GM23338 (cell line): ENCODE results near the gene KRTAP9-2. TPM values are rescaled to one million over a fixed set of nuclear protein-coding genes. Genes with fewer than 3 reads are reported as not detected.

ENCODE experiments used
- ATAC-seq: fragments of 200-7000 bp; cut with Tn5 transposase; 3 replicates; pipeline ENCODE4 v1.9.1; 2020
- DNase-seq: peaks from one replicate; pipeline ENCODE4 v3.0.0-alpha.2; 2015; ENCODE audit warnings: low spot score
- H2AFZ ChIP-seq: fragments of 200-600 bp; sonication (generic); 2 replicates; pipeline ENCODE4 v1.8.0; 2016; ENCODE audit warnings: antibody characterized with exemption, mild to moderate bottlenecking, moderate library complexity
- H3F3A ChIP-seq: fragments of 200-600 bp; sonication (generic); replicated peaks from 2 replicates; pipeline ENCODE4 v1.8.0; 2017; ENCODE audit warnings: antibody characterized with exemption, mixed run types, low read depth
- H3K27ac ChIP-seq: fragments of 200-600 bp; sonication (generic); 2 replicates; pipeline ENCODE4 v1.6.1; 2016; ENCODE audit warnings: low read depth
- H3K27me3 ChIP-seq: fragments of 200-600 bp; sonication (generic); 2 replicates; pipeline ENCODE4 v1.8.0; 2016; ENCODE audit warnings: mild to moderate bottlenecking, mixed run types, moderate library complexity; ENCODE audit not compliant: insufficient read depth
- H3K36me3 ChIP-seq: fragments of 200-600 bp; sonication (generic); 2 replicates; pipeline ENCODE4 v1.8.0; 2016; ENCODE audit warnings: mild to moderate bottlenecking; ENCODE audit not compliant: insufficient read depth
- H3K4me1 ChIP-seq: fragments of 200-600 bp; sonication (generic); 2 replicates; pipeline ENCODE4 v1.8.0; 2016; ENCODE audit warnings: mild to moderate bottlenecking, moderate library complexity; ENCODE audit not compliant: insufficient read depth
- H3K4me2 ChIP-seq: fragments of 200-600 bp; sonication (generic); 2 replicates; pipeline ENCODE4 v1.7.1; 2017; ENCODE audit warnings: mixed run types
- H3K4me3 ChIP-seq: fragments of 200-600 bp; sonication (generic); 2 replicates; pipeline ENCODE4 v1.6.1; 2016; ENCODE audit warnings: mixed run types
- H3K79me2 ChIP-seq: fragments of 200-600 bp; sonication (generic); replicated peaks from 2 replicates; pipeline ENCODE4 v1.8.0; 2017; ENCODE audit warnings: mild to moderate bottlenecking; ENCODE audit not compliant: insufficient read depth
- H3K9me2 ChIP-seq: fragments of 200-600 bp; sonication (generic); 2 replicates; pipeline ENCODE4 v1.8.0; 2017; ENCODE audit not compliant: insufficient read depth
- H4K20me1 ChIP-seq: fragments of 200-600 bp; sonication (generic); replicated peaks from 2 replicates; pipeline ENCODE4 v1.8.0; 2017; ENCODE audit warnings: mild to moderate bottlenecking; ENCODE audit not compliant: insufficient read depth
- H3K27ac Mint-ChIP-seq: 2 replicates; pipeline ENCODE4 v1.8.0; 2020; ENCODE audit warnings: inconsistent platforms, mild to moderate bottlenecking, moderate library complexity, mixed read lengths
- H3K27me3 Mint-ChIP-seq: 3 replicates; pipeline ENCODE4 v1.8.0; 2022; ENCODE audit warnings: low read depth, mild to moderate bottlenecking, moderate library complexity, mixed read lengths, inconsistent platforms; ENCODE audit not compliant: insufficient read depth, poor library complexity
- H3K36me3 Mint-ChIP-seq: 3 replicates; pipeline ENCODE4 v1.8.0; 2021; ENCODE audit warnings: low read depth, mild to moderate bottlenecking, inconsistent platforms, moderate library complexity, mixed read lengths
- H3K4me1 Mint-ChIP-seq: 3 replicates; pipeline ENCODE4 v1.8.0; 2020; ENCODE audit warnings: mild to moderate bottlenecking, inconsistent platforms, mixed read lengths
- H3K4me3 Mint-ChIP-seq: 3 replicates; pipeline ENCODE4 v1.8.0; 2021; ENCODE audit warnings: moderate library complexity, mild to moderate bottlenecking, inconsistent platforms, mixed read lengths
- H3K9me3 Mint-ChIP-seq: 3 replicates; pipeline ENCODE4 v1.8.0; 2020; ENCODE audit warnings: moderate library complexity, mild to moderate bottlenecking, inconsistent platforms, mixed read lengths
- CREB1 ChIP-seq: fragments of 250-450 bp; sonication (Bioruptor Pico); IDR thresholded peaks from 2 replicates; pipeline ENCODE4 v1.5.0; 2020; ENCODE audit warnings: low read depth, mild to moderate bottlenecking, moderate library complexity
- EZH2phosphoT487 ChIP-seq: fragments of 200-600 bp; sonication (generic); IDR thresholded peaks from one replicate; pipeline ENCODE4 v1.8.1; 2018; ENCODE audit warnings: antibody characterized with exemption; ENCODE audit not compliant: unreplicated experiment
- JUNB ChIP-seq: IDR thresholded peaks from one replicate; pipeline ENCODE4 v1.6.1; 2016; ENCODE audit warnings: antibody characterized with exemption; ENCODE audit not compliant: unreplicated experiment
- NANOG ChIP-seq: IDR thresholded peaks from 2 replicates; pipeline ENCODE4 v1.6.1; 2016; ENCODE audit warnings: antibody characterized with exemption, borderline replicate concordance
- STAT1 ChIP-seq: IDR thresholded peaks from one replicate; pipeline ENCODE4 v1.6.1; 2016; ENCODE audit warnings: antibody characterized with exemption; ENCODE audit not compliant: unreplicated experiment
- ZNF114 ChIP-seq: fragments of 250-450 bp; sonication (Bioruptor Pico); IDR thresholded peaks from 2 replicates; pipeline ENCODE4 v1.5.0; 2020; ENCODE audit warnings: mild to moderate bottlenecking, moderate library complexity
- polyA plus RNA-seq: library from polyadenylated mRNA; unstranded; fragments of >200 nt; fragmentation: Nextera tagmentation; extraction: Ambion mirVana; gene quantifications from 2 replicates; pipeline ENCODE4 v1.2.1, GENCODE V29; 2016
- total RNA-seq: library from RNA; depleted of rRNA; stranded (reverse); fragments of >200 nt; shearing (Covaris generic); gene quantifications from 2 replicates; pipeline ENCODE4 v1.2.3, GENCODE V29; 2014
- TF ChIP-seq, protein P1 (sequence below): fragments of 250-450 bp; sonication (Bioruptor Pico); IDR thresholded peaks from 2 replicates; pipeline ENCODE4 v1.5.0; 2020; ENCODE audit warnings: mild to moderate bottlenecking, moderate library complexity
- TF ChIP-seq, protein P2 (sequence below): IDR thresholded peaks from one replicate; pipeline ENCODE4 v1.6.1; 2018; ENCODE audit warnings: antibody characterized with exemption; ENCODE audit not compliant: unreplicated experiment
- TF ChIP-seq, protein P3 (sequence below): IDR thresholded peaks from 2 replicates; pipeline ENCODE4 v1.6.1; 2016; ENCODE audit warnings: antibody characterized with exemption

Gene KRTAP9-2
- total and polyA plus RNA-seq, 2 experiments from 2014 or later = not detected

DNA sequence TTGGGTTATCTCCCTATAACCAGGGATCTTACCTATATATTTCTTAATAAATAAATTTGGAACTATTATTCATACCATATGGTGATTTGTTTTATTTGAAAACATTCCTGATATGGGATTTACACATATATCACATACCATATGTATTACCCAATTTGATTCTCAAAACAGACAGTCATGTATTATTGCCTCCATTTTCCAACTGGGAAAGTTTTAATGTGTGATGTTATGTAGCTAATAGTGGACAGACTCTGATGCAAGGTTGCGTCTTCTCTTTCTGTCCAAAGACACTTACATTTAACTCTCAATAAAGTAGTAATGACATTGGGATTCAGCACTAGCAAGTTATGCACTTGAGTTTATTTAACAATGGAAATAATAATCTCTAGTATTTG lies 29.8 kb downstream of the KRTAP9-2 start:
- TF ChIP-seq NANOG = no peak
- TF ChIP-seq, protein P1, sequence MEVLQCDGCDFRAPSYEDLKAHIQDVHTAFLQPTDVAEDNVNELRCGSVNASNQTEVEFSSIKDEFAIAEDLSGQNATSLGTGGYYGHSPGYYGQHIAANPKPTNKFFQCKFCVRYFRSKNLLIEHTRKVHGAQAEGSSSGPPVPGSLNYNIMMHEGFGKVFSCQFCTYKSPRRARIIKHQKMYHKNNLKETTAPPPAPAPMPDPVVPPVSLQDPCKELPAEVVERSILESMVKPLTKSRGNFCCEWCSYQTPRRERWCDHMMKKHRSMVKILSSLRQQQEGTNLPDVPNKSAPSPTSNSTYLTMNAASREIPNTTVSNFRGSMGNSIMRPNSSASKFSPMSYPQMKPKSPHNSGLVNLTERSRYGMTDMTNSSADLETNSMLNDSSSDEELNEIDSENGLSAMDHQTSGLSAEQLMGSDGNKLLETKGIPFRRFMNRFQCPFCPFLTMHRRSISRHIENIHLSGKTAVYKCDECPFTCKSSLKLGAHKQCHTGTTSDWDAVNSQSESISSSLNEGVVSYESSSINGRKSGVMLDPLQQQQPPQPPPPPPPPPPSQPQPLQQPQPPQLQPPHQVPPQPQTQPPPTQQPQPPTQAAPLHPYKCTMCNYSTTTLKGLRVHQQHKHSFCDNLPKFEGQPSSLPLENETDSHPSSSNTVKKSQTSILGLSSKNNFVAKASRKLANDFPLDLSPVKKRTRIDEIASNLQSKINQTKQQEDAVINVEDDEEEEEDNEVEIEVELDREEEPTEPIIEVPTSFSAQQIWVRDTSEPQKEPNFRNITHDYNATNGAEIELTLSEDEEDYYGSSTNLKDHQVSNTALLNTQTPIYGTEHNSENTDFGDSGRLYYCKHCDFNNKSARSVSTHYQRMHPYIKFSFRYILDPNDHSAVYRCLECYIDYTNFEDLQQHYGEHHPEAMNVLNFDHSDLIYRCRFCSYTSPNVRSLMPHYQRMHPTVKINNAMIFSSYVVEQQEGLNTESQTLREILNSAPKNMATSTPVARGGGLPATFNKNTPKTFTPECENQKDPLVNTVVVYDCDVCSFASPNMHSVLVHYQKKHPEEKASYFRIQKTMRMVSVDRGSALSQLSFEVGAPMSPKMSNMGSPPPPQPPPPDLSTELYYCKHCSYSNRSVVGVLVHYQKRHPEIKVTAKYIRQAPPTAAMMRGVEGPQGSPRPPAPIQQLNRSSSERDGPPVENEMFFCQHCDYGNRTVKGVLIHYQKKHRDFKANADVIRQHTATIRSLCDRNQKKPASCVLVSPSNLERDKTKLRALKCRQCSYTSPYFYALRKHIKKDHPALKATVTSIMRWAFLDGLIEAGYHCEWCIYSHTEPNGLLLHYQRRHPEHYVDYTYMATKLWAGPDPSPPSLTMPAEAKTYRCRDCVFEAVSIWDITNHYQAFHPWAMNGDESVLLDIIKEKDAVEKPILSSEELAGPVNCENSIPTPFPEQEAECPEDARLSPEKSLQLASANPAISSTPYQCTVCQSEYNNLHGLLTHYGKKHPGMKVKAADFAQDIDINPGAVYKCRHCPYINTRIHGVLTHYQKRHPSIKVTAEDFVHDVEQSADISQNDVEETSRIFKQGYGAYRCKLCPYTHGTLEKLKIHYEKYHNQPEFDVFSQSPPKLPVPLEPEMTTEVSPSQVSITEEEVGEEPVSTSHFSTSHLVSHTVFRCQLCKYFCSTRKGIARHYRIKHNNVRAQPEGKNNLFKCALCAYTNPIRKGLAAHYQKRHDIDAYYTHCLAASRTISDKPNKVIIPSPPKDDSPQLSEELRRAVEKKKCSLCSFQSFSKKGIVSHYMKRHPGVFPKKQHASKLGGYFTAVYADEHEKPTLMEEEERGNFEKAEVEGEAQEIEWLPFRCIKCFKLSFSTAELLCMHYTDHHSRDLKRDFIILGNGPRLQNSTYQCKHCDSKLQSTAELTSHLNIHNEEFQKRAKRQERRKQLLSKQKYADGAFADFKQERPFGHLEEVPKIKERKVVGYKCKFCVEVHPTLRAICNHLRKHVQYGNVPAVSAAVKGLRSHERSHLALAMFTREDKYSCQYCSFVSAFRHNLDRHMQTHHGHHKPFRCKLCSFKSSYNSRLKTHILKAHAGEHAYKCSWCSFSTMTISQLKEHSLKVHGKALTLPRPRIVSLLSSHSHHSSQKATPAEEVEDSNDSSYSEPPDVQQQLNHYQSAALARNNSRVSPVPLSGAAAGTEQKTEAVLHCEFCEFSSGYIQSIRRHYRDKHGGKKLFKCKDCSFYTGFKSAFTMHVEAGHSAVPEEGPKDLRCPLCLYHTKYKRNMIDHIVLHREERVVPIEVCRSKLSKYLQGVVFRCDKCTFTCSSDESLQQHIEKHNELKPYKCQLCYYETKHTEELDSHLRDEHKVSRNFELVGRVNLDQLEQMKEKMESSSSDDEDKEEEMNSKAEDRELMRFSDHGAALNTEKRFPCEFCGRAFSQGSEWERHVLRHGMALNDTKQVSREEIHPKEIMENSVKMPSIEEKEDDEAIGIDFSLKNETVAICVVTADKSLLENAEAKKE (CRISPR knock-in tag) = no peak
- TF ChIP-seq, protein P2, sequence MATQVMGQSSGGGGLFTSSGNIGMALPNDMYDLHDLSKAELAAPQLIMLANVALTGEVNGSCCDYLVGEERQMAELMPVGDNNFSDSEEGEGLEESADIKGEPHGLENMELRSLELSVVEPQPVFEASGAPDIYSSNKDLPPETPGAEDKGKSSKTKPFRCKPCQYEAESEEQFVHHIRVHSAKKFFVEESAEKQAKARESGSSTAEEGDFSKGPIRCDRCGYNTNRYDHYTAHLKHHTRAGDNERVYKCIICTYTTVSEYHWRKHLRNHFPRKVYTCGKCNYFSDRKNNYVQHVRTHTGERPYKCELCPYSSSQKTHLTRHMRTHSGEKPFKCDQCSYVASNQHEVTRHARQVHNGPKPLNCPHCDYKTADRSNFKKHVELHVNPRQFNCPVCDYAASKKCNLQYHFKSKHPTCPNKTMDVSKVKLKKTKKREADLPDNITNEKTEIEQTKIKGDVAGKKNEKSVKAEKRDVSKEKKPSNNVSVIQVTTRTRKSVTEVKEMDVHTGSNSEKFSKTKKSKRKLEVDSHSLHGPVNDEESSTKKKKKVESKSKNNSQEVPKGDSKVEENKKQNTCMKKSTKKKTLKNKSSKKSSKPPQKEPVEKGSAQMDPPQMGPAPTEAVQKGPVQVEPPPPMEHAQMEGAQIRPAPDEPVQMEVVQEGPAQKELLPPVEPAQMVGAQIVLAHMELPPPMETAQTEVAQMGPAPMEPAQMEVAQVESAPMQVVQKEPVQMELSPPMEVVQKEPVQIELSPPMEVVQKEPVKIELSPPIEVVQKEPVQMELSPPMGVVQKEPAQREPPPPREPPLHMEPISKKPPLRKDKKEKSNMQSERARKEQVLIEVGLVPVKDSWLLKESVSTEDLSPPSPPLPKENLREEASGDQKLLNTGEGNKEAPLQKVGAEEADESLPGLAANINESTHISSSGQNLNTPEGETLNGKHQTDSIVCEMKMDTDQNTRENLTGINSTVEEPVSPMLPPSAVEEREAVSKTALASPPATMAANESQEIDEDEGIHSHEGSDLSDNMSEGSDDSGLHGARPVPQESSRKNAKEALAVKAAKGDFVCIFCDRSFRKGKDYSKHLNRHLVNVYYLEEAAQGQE = no peak
- no peak for TF ChIP-seq CREB1 (CRISPR knock-in tag)
- TF ChIP-seq STAT1 = no peak
- TF ChIP-seq EZH2phosphoT487 = no peak
- no peak for TF ChIP-seq JUNB
- no peak for TF ChIP-seq ZNF114
- TF ChIP-seq, protein P3, sequence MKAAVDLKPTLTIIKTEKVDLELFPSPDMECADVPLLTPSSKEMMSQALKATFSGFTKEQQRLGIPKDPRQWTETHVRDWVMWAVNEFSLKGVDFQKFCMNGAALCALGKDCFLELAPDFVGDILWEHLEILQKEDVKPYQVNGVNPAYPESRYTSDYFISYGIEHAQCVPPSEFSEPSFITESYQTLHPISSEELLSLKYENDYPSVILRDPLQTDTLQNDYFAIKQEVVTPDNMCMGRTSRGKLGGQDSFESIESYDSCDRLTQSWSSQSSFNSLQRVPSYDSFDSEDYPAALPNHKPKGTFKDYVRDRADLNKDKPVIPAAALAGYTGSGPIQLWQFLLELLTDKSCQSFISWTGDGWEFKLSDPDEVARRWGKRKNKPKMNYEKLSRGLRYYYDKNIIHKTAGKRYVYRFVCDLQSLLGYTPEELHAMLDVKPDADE = no peak

More for the DNA sequence above, 29.8 kb downstream of the KRTAP9-2 start:
- Histone ChIP-seq H2AFZ (no peak overlapping the region), H3K36me3 (no peaks in the 10 kb centered on the region), H4K20me1 (no peaks in the 10 kb centered on the region), H3K4me2 (no peak overlapping the region), H3K27ac (no peak overlapping the region), H3K4me1 (no peaks in the 10 kb centered on the region), H3K9me2 (peaks cover 3% of the 10 kb centered on the region), H3F3A (no peaks in the 10 kb centered on the region), H3K27me3 (no peaks in the 10 kb centered on the region), H3K4me3 (no peak overlapping the region), H3K79me2 (no peaks in the 10 kb centered on the region)
- H3K4me3 Mint-ChIP-seq = no peak overlapping the region
- peaks cover 4% of the 10 kb centered on the region; the same call in 2 of the 3 replicates for H3K4me1 Mint-ChIP-seq
- no peak overlapping the region for H3K27ac Mint-ChIP-seq
- no peak for ATAC-seq
- H3K9me3 Mint-ChIP-seq = no peaks in the 10 kb centered on the region
- DNase-seq = no peak
- H3K27me3 Mint-ChIP-seq = peaks cover 2% of the 10 kb centered on the region
- H3K36me3 Mint-ChIP-seq = no peaks in the 10 kb centered on the region
